Tibial nerve (tissue), 4 donors: ENCODE measurements around the gene PON3. TPM values are rescaled to one million over a fixed set of nuclear protein-coding genes. Genes with fewer than 3 reads are reported as not detected.
A peak's percentile ranks its signal among the peaks of the same experiment; 100 is the strongest.

Source experiments
- DNase-seq, 2 donors: peaks; one replicate each; pipeline ENCODE4 v3.0.0-alpha.2; 2019; ENCODE audit warnings: low spot score in 2 of 2
- H3K27ac ChIP-seq, 4 donors: fragments of 200-600 bp; sonication (generic) in 3 of 4; one replicate each; pipeline ENCODE4 v1.5.1; 2017 to 2019; ENCODE audit warnings: mild to moderate bottlenecking in 1 of 4
- H3K27me3 ChIP-seq, 2 donors: fragments of 200-600 bp; sonication (generic) in 1 of 2; one replicate each; pipeline versions ENCODE4 v1.5.1 to v1.6.0; 2017 to 2019
- H3K36me3 ChIP-seq, 3 donors: fragments of 200-600 bp; sonication (generic); one replicate each; pipeline ENCODE4 v1.5.1; 2018 to 2019
- H3K4me1 ChIP-seq, 4 donors: fragments of 200-600 bp; sonication (generic) in 3 of 4; one replicate each; pipeline ENCODE4 v1.5.1; 2017 to 2019
- H3K4me3 ChIP-seq, 4 donors: fragments of 200-600 bp; sonication (generic) in 3 of 4; one replicate each; pipeline ENCODE4 v1.5.1; 2017 to 2019; ENCODE audit warnings: mild to moderate bottlenecking in 1 of 4, moderate library complexity in 1 of 4
- H3K9me3 ChIP-seq, 4 donors: fragments of 200-600 bp; sonication (generic) in 3 of 4; one replicate each; pipeline ENCODE4 v1.5.1; 2017 to 2019
- CTCF ChIP-seq, 5 experiments: fragments of 200-600 bp in 3 of 5; fragments of 450-650 bp in 2 of 5; sonication (generic) in 3 of 5; IDR thresholded peaks; one replicate each; pipeline ENCODE4 v1.5.1; 2016 to 2019; ENCODE audit warnings: antibody characterized with exemption in 5 of 5, mild to moderate bottlenecking in 3 of 5, moderate library complexity in 2 of 5
- EP300 ChIP-seq, 2 donors: sonication (generic); formaldehyde crosslinking; IDR thresholded peaks; one replicate each; pipeline ENCODE4 v1.6.1; 2017; ENCODE audit warnings: antibody characterized with exemption in 2 of 2, mild to moderate bottlenecking in 1 of 2
- POLR2A ChIP-seq, 2 donors: fragments of 450-650 bp; IDR thresholded peaks; one replicate each; pipeline ENCODE4 v1.6.1; 2017; ENCODE audit warnings: antibody characterized with exemption in 2 of 2, mild to moderate bottlenecking in 2 of 2, moderate library complexity in 2 of 2
- WGBS, 2 donors: methylation state at CpG; one replicate each; pipeline ENCODE4 v1.1.5; 2018; 5-methylcytosine and 5-hydroxymethylcytosine counted together
- total RNA-seq, 4 donors: library from RNA; depleted of rRNA; stranded (reverse); fragments of >200 nt; gene quantifications; one replicate each; pipeline ENCODE4 v1.1.0, GENCODE V29; 2016

Gene PON3
- total RNA-seq, 4 donors from 2014 or later, result 3.1 to 3.6 (median 3.2) TPM

GRCh38 chr7:95335093-95335492, 61.1 kb downstream of the PON3 start:
- Histone ChIP-seq H3K27ac (no peak overlapping the region), H3K4me1 (peaks cover 0 to 4% (median 0%) of the 10 kb centered on the region in 4 donors), H3K27me3 (no peaks in the 10 kb centered on the region), H3K4me3 (no peak overlapping the region), H3K36me3 (no peaks in the 10 kb centered on the region), H3K9me3 (no peaks in the 10 kb centered on the region)
- DNase-seq, result no peak
- TF ChIP-seq POLR2A (IDR thresholded peaks at IDR 0.05) (no peak), CTCF (IDR thresholded peaks at IDR 0.05) (no peak), EP300 (IDR thresholded peaks at IDR 0.05) (no peak)

- Histone ChIP-seq H3K27me3 (no peaks in the 10 kb centered on the region), H3K4me1 (peaks cover 0 to 5% (median 0%) of the 10 kb centered on the region in 4 donors), H3K27ac (no peak overlapping the region), H3K9me3 (no peaks in the 10 kb centered on the region), H3K36me3 (no peaks in the 10 kb centered on the region), H3K4me3 (no peak overlapping the region)
- TF ChIP-seq POLR2A (IDR thresholded peaks at IDR 0.05) (no peak), EP300 (IDR thresholded peaks at IDR 0.05) (no peak), CTCF (IDR thresholded peaks at IDR 0.05) (no peak)
- DNase-seq, result no peak
Observed at GRCh38 chr7:95334447-95334846, 61.7 kb downstream of the PON3 start.

- 96 to 98% methylated on average over 1 of the region's 1 CpG for WGBS, 2 donors
- TF ChIP-seq EP300 (IDR thresholded peaks at IDR 0.05), result no peak
- TF ChIP-seq CTCF (IDR thresholded peaks at IDR 0.05), result no peak
- no peak for TF ChIP-seq POLR2A (IDR thresholded peaks at IDR 0.05)
- H3K4me3 ChIP-seq, result peak overlapping the region in 2 of 4 donors; percentile 26 to 31
- no peaks in the 10 kb centered on the region for H3K36me3 ChIP-seq
- peaks cover 0 to 5% (median 0%) of the 10 kb centered on the region in 4 donors for H3K4me1 ChIP-seq
- no peak overlapping the region for H3K27ac ChIP-seq
- no peak for DNase-seq
- H3K27me3 ChIP-seq, result no peaks in the 10 kb centered on the region
- no peaks in the 10 kb centered on the region for H3K9me3 ChIP-seq
Observed at GRCh38 chr7:95330961-95331337, 65.2 kb downstream of the PON3 start.

GRCh38 chr7:95330204-95330960, 65.8 kb downstream of the PON3 start:
- Histone ChIP-seq H3K9me3 (no peaks in the 10 kb centered on the region), H3K27ac (no peak overlapping the region), H3K36me3 (no peaks in the 10 kb centered on the region), H3K4me1 (peaks cover 0 to 5% (median 0%) of the 10 kb centered on the region in 4 donors), H3K27me3 (peaks cover 0 to 2% of the 10 kb centered on the region in 2 donors), H3K4me3 (peak overlapping the region in 2 of 4 donors; percentile 26 to 31)
- no peak for TF ChIP-seq POLR2A (IDR thresholded peaks at IDR 0.05)
- TF ChIP-seq CTCF (IDR thresholded peaks at IDR 0.05), result no peak
- DNase-seq, result no peak
- 38 to 42% methylated on average over 4 of the region's 4 CpGs for WGBS, 2 donors

GRCh38 chr7:95327356-95327755, 68.8 kb downstream of the PON3 start:
- Histone ChIP-seq H3K9me3 (no peaks in the 10 kb centered on the region), H3K27ac (no peak overlapping the region), H3K4me3 (no peak overlapping the region), H3K27me3 (peaks cover 0 to 9% of the 10 kb centered on the region in 2 donors), H3K4me1 (peaks cover 0 to 5% (median 0%) of the 10 kb centered on the region in 4 donors), H3K36me3 (no peaks in the 10 kb centered on the region)
- no peak for DNase-seq
- 36 to 41% methylated on average over 3 of the region's 3 CpGs for WGBS, 2 donors
- no peak for TF ChIP-seq CTCF (IDR thresholded peaks at IDR 0.05)
- TF ChIP-seq EP300 (IDR thresholded peaks at IDR 0.05), result no peak
- no peak for TF ChIP-seq POLR2A (IDR thresholded peaks at IDR 0.05)
